Breast epithelium (tissue), 4 donors: ENCODE measurements around the gene CNTNAP2. TPM values are rescaled to one million over a fixed set of nuclear protein-coding genes. Genes with fewer than 3 reads are reported as not detected.

ENCODE experiments used
- DNase-seq, 2 donors: peaks; one replicate each; pipeline ENCODE4 v3.0.0-alpha.2; 2019; ENCODE audit warnings: low spot score in 2 of 2
- H3K27ac ChIP-seq, 2 donors: fragments of 200-600 bp; sonication (generic) in 1 of 2; one replicate each; pipeline ENCODE4 v1.5.1; 2016 to 2019; ENCODE audit warnings: mild to moderate bottlenecking in 1 of 2
- H3K27me3 ChIP-seq, 2 donors: fragments of 200-600 bp; sonication (generic) in 1 of 2; one replicate each; pipeline versions ENCODE4 v1.5.1 to v1.6.0; 2017 to 2019; ENCODE audit warnings: control low read depth in 1 of 2, mild to moderate bottlenecking in 1 of 2
- H3K36me3 ChIP-seq: fragments of 200-600 bp; one replicate; pipeline ENCODE4 v1.5.1; 2019
- H3K4me1 ChIP-seq, 2 donors: fragments of 200-600 bp; sonication (generic); one replicate each; pipeline ENCODE4 v1.5.1; 2016 to 2019; ENCODE audit warnings: control low read depth in 1 of 2
- H3K4me3 ChIP-seq, 3 donors: fragments of 200-600 bp; sonication (generic); 1 replicate in 2 of 3; 2 replicates in 1 of 3; pipeline ENCODE4 v1.5.1; 2016 to 2019; ENCODE audit warnings: mild to moderate bottlenecking in 3 of 3, moderate library complexity in 2 of 3
- H3K9me3 ChIP-seq, 2 donors: fragments of 200-600 bp; sonication (generic) in 1 of 2; one replicate each; pipeline ENCODE4 v1.5.1; 2016 to 2019; ENCODE audit warnings: control low read depth in 1 of 2
- POLR2A ChIP-seq: fragments of 450-650 bp; IDR thresholded peaks from one replicate; pipeline ENCODE4 v1.6.1; 2016; ENCODE audit warnings: antibody characterized with exemption, mild to moderate bottlenecking, moderate library complexity
- POLR2AphosphoS5 ChIP-seq, 3 donors: sonication (generic); formaldehyde crosslinking; IDR thresholded peaks; one replicate each; pipeline ENCODE4 v1.6.1; 2017; ENCODE audit warnings: antibody characterized with exemption in 3 of 3
- intact Hi-C: fragments of 100-400 bp; cut with DNase I; formaldehyde crosslinking; loops from one replicate; pipeline ENCODE4 v1.15.1; 2023; ENCODE audit warnings: low total_unique reads
- total RNA-seq, 3 donors: library from RNA; depleted of rRNA; stranded (reverse); fragments of >200 nt; gene quantifications; one replicate each; pipeline ENCODE4 v1.1.0, GENCODE V29; 2016
- TF ChIP-seq, protein P1 (sequence below), 3 donors: fragments of 450-650 bp; IDR thresholded peaks; one replicate each; pipeline ENCODE4 v1.5.1; 2016 to 2017; ENCODE audit warnings: antibody characterized with exemption in 3 of 3, mild to moderate bottlenecking in 3 of 3, moderate library complexity in 3 of 3

Gene CNTNAP2
- total RNA-seq, 3 donors from 2014 or later = 0.29 to 0.66 TPM; not detected in 1

GRCh38 chr7:147311336-147311735, 1194.7 kb downstream of the CNTNAP2 start:
- DNase-seq = no peak
- Histone ChIP-seq H3K36me3 (no peaks in the 10 kb centered on the region), H3K27me3 (no peaks in the 10 kb centered on the region), H3K4me3 (no peak overlapping the region), H3K9me3 (no peaks in the 10 kb centered on the region), H3K4me1 (no peaks in the 10 kb centered on the region), H3K27ac (no peak overlapping the region)
- no peak for TF ChIP-seq POLR2A
- TF ChIP-seq POLR2AphosphoS5 (IDR thresholded peaks at IDR 0.05) = no peak
- TF ChIP-seq, protein P1, sequence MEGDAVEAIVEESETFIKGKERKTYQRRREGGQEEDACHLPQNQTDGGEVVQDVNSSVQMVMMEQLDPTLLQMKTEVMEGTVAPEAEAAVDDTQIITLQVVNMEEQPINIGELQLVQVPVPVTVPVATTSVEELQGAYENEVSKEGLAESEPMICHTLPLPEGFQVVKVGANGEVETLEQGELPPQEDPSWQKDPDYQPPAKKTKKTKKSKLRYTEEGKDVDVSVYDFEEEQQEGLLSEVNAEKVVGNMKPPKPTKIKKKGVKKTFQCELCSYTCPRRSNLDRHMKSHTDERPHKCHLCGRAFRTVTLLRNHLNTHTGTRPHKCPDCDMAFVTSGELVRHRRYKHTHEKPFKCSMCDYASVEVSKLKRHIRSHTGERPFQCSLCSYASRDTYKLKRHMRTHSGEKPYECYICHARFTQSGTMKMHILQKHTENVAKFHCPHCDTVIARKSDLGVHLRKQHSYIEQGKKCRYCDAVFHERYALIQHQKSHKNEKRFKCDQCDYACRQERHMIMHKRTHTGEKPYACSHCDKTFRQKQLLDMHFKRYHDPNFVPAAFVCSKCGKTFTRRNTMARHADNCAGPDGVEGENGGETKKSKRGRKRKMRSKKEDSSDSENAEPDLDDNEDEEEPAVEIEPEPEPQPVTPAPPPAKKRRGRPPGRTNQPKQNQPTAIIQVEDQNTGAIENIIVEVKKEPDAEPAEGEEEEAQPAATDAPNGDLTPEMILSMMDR (IDR thresholded peaks at IDR 0.05) = no peak
- intact Hi-C loops = no loop called here

- H3K27me3 ChIP-seq = no peaks in the 10 kb centered on the region
- H3K4me1 ChIP-seq = no peaks in the 10 kb centered on the region
- no peak overlapping the region for H3K4me3 ChIP-seq
- TF ChIP-seq POLR2A = no peak
- TF ChIP-seq, protein P1 (IDR thresholded peaks at IDR 0.05) = no peak
- intact Hi-C loops = no loop called here
- H3K36me3 ChIP-seq = no peaks in the 10 kb centered on the region
- DNase-seq = no peak
- no peak overlapping the region for H3K27ac ChIP-seq
- peaks cover 0 to 10% of the 10 kb centered on the region in 2 donors for H3K9me3 ChIP-seq
Observed at GRCh38 chr7:147321504-147321903, 1204.9 kb downstream of the CNTNAP2 start.

- Histone ChIP-seq H3K4me3 (no peak overlapping the region), H3K27ac (no peak overlapping the region), H3K4me1 (no peaks in the 10 kb centered on the region), H3K36me3 (no peaks in the 10 kb centered on the region), H3K9me3 (no peaks in the 10 kb centered on the region), H3K27me3 (no peaks in the 10 kb centered on the region)
- intact Hi-C loops = no loop called here
- DNase-seq = no peak
- TF ChIP-seq POLR2A (no peak), POLR2AphosphoS5 (IDR thresholded peaks at IDR 0.05) (no peak)
- TF ChIP-seq, protein P1 (IDR thresholded peaks at IDR 0.05) = no peak
Observed at GRCh38 chr7:147332988-147333387, 1216.4 kb downstream of the CNTNAP2 start.

DNA sequence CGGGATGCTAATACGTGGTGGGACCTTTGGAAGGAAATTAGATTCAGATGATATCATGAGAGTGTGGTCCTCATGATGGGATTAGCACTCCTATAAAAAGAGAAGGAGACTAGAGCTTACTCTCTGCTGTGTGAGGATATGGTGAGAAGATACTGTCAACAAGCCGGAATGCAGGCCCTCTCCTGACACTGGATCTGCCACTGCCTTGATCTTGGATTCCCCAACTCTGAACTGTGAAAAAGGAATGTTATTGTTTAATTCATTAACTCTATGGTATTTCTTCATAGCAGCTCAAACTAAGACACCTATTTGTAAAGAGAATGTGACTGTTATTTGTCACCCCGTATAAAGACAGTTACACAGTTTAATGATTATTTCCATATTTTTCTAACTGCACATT, 1246.5 kb downstream of the CNTNAP2 start:
- TF ChIP-seq POLR2A (no peak), POLR2AphosphoS5 (IDR thresholded peaks at IDR 0.05) (no peak)
- TF ChIP-seq, protein P1 (IDR thresholded peaks at IDR 0.05) = no peak
- intact Hi-C loops = no loop called here
- no peaks in the 10 kb centered on the region for H3K36me3 ChIP-seq
- H3K27ac ChIP-seq = no peak overlapping the region
- H3K4me3 ChIP-seq = no peak overlapping the region
- no peaks in the 10 kb centered on the region for H3K4me1 ChIP-seq
- H3K9me3 ChIP-seq = no peaks in the 10 kb centered on the region
- no peak for DNase-seq
- H3K27me3 ChIP-seq = no peaks in the 10 kb centered on the region

DNA sequence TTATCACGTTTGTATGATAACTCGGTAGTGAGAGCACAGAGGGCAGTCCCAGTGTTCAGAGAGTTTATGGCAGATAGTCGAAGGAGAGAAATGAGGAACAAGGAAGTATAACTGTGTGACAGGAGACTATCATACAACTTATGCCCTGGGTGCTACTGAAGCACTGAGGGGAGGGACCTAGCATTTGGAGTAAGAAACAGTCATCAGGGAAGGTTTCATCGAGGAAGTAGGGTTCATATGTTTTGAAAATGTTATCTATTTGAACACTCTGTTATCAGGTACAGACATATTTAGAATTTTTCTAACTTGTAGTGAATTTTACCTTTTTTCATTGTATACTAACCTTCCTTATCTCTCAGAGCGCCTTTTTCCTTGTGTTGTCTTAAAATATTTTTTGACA, 1259.6 kb downstream of the CNTNAP2 start:
- intact Hi-C loops = no loop called here
- Histone ChIP-seq H3K4me1 (no peaks in the 10 kb centered on the region), H3K27me3 (no peaks in the 10 kb centered on the region), H3K36me3 (no peaks in the 10 kb centered on the region), H3K4me3 (no peak overlapping the region), H3K27ac (no peak overlapping the region), H3K9me3 (no peaks in the 10 kb centered on the region)
- TF ChIP-seq, protein P1 (IDR thresholded peaks at IDR 0.05) = no peak
- TF ChIP-seq POLR2A (no peak), POLR2AphosphoS5 (IDR thresholded peaks at IDR 0.05) (no peak)
- DNase-seq = no peak
